ENCODE results near the gene DIS3L2.

GRCh38 chr2:232368311-232368731, 406.8 kb downstream of the DIS3L2 start:
- TF ChIP-seq CTCF (IDR thresholded peaks at IDR 0.05) (no peak), POLR2A (IDR thresholded peaks at IDR 0.05) (no peak), EP300 (IDR thresholded peaks at IDR 0.05) (no peak)
